HEK293T (cell line): ENCODE results near the gene CNDP1.

Experiments used
- CTCF ChIA-PET: fragments of 350-600 bp; formaldehyde crosslinking; extraction: SDS; loops from one replicate; lab custom pipeline; 2021; ENCODE audit warnings: antibody characterized with exemption, inconsistent platforms; lab: Yijun Ruan, JAX
- POLR2A ChIA-PET: fragments of 350-600 bp; formaldehyde crosslinking; extraction: SDS; loops from one replicate; lab custom pipeline; 2020; ENCODE audit warnings: antibody characterized with exemption, inconsistent platforms; lab: Yijun Ruan, JAX
- DNase-seq: peaks from one replicate; pipeline ENCODE4 v3.0.0; 2012; ENCODE audit warnings: mixed read lengths; ENCODE audit errors: extremely low spot score
- ARNT ChIP-seq: fragments of 450-650 bp; IDR thresholded peaks from 2 replicates; pipeline ENCODE4 v1.6.1; 2017; ENCODE audit warnings: mild to moderate bottlenecking
- BHLHE40 ChIP-seq: fragments of 450-650 bp; IDR thresholded peaks from 2 replicates; pipeline ENCODE4 v1.6.1; 2016; ENCODE audit warnings: mild to moderate bottlenecking, moderate library complexity, borderline replicate concordance
- CTBP1 ChIP-seq: fragments of 450-650 bp; IDR thresholded peaks from 2 replicates; pipeline ENCODE4 v1.6.1; 2016; ENCODE audit warnings: borderline replicate concordance
- ELF4 ChIP-seq: fragments of 450-650 bp; IDR thresholded peaks from 2 replicates; pipeline ENCODE4 v1.6.1; 2017; ENCODE audit warnings: antibody characterized with exemption
- FOXA1 ChIP-seq: fragments of 450-650 bp; IDR thresholded peaks from 2 replicates; pipeline ENCODE4 v1.6.1; 2016; ENCODE audit warnings: mild to moderate bottlenecking
- FOXK2 ChIP-seq: fragments of 450-650 bp; IDR thresholded peaks from 2 replicates; pipeline ENCODE4 v1.6.1; 2016; ENCODE audit warnings: mild to moderate bottlenecking
- FOXM1 ChIP-seq: fragments of 450-650 bp; IDR thresholded peaks from 2 replicates; pipeline ENCODE4 v1.6.1; 2017; ENCODE audit warnings: mild to moderate bottlenecking, borderline replicate concordance
- HDGF ChIP-seq: fragments of 450-650 bp; IDR thresholded peaks from 2 replicates; pipeline ENCODE4 v1.6.1; 2017; ENCODE audit warnings: antibody characterized with exemption, borderline replicate concordance
- L3MBTL2 ChIP-seq: fragments of 450-650 bp; conservative IDR thresholded peaks from 2 replicates; pipeline ENCODE4 v1.6.1; 2016; ENCODE audit warnings: mild to moderate bottlenecking
- LEF1 ChIP-seq: fragments of 450-650 bp; IDR thresholded peaks from 2 replicates; pipeline ENCODE4 v1.6.1; 2017; ENCODE audit warnings: mild to moderate bottlenecking, borderline replicate concordance
- NFRKB ChIP-seq: fragments of 450-650 bp; IDR thresholded peaks from 2 replicates; pipeline ENCODE4 v1.6.1; 2016; ENCODE audit warnings: mild to moderate bottlenecking, moderate library complexity
- PKNOX1 ChIP-seq: fragments of 450-650 bp; IDR thresholded peaks from 2 replicates; pipeline ENCODE4 v1.6.1; 2016
- SP1 ChIP-seq: fragments of 450-650 bp; IDR thresholded peaks from 2 replicates; pipeline ENCODE4 v1.6.1; 2017
- SUZ12 ChIP-seq: fragments of 450-650 bp; IDR thresholded peaks from 2 replicates; pipeline ENCODE4 v1.6.1; 2016; ENCODE audit warnings: mild to moderate bottlenecking
- TARDBP ChIP-seq: fragments of 450-650 bp; IDR thresholded peaks from 2 replicates; pipeline ENCODE4 v1.6.1; 2016
- ZNF384 ChIP-seq: fragments of 450-650 bp; IDR thresholded peaks from 2 replicates; pipeline ENCODE4 v1.6.1; 2016

CNDP1 gene

GRCh38 chr18:74512321-74513053 is 21.8 kb upstream of the CNDP1 start:
- CTCF ChIA-PET, result no interaction called here
- TF ChIP-seq FOXM1, result no peak
- no peak for TF ChIP-seq SP1
- TF ChIP-seq LEF1, result no peak
- no peak for TF ChIP-seq ARNT
- TF ChIP-seq ZNF384, result no peak
- TF ChIP-seq FOXA1, result no peak
- TF ChIP-seq PKNOX1, result no peak
- no peak for TF ChIP-seq BHLHE40
- no peak for TF ChIP-seq TARDBP
- no peak for TF ChIP-seq L3MBTL2
- no peak for TF ChIP-seq SUZ12
- TF ChIP-seq HDGF, result no peak
- no peak for TF ChIP-seq NFRKB
- no peak for TF ChIP-seq CTBP1
- POLR2A ChIA-PET, result no interaction called here
- DNase-seq, result no peak

DNA sequence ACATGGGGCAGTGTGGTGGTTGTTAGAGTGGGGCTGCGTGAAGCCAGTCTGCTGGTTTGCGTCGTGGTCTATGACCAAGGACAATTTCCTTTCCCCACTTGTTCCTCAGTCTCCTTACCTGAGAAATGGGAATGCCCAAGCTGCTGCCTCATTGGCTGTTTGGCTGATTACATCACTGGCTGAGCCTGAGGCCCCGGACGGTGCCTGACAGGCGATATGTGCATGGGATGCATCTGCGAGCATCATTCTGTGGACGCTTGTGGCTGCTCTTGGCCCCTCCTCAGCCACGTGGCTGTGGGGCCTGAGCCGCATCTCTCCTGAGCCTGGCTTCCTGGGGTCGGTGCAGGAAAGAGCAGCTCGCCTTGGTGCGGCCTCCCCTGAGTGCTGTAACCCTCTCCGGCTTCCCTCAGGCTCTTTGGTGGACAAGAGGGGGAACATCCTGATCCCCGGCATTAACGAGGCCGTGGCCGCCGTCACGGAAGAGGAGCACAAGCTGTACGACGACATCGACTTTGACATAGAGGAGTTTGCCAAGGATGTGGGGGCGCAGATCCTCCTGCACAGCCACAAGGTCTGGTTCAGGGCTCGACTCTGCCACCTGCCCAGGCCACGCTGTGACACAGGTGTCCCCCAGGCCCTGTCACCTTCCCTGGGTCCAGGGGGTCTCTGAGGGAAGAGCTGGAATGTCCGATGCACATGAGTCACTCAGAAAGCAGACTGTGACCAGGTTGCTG is 21.0 kb upstream of the CNDP1 start:
- POLR2A ChIA-PET, result no interaction called here
- no peak for DNase-seq
- CTCF ChIA-PET, result no interaction called here
- no peak for TF ChIP-seq FOXK2
- no peak for TF ChIP-seq ELF4
- no peak for TF ChIP-seq ZNF384
- no peak for TF ChIP-seq HDGF
- TF ChIP-seq FOXM1, result no peak
- TF ChIP-seq LEF1, result no peak
- no peak for TF ChIP-seq ARNT
- TF ChIP-seq PKNOX1, result no peak
- no peak for TF ChIP-seq NFRKB
- no peak for TF ChIP-seq SUZ12
- TF ChIP-seq FOXA1, result no peak
- TF ChIP-seq BHLHE40, result no peak
- TF ChIP-seq SP1, result no peak
- TF ChIP-seq CTBP1, result no peak
- no peak for TF ChIP-seq TARDBP
- TF ChIP-seq L3MBTL2, result no peak

- DNase-seq, result no peak
- TF ChIP-seq BHLHE40 (no peak), FOXA1 (no peak), PKNOX1 (no peak), TARDBP (no peak), ZNF384 (no peak), FOXK2 (no peak), NFRKB (no peak), L3MBTL2 (no peak), HDGF (no peak), SP1 (no peak), ELF4 (no peak), CTBP1 (no peak), SUZ12 (no peak), ARNT (no peak), FOXM1 (no peak)
- ChIA-PET CTCF (no interaction called here), POLR2A (no interaction called here)
These were observed 20.5 kb upstream of the CNDP1 start for GRCh38 chr18:74513883-74514205.

- no peak for DNase-seq
- CTCF ChIA-PET, result no interaction called here
- POLR2A ChIA-PET, result no interaction called here
- TF ChIP-seq ZNF384, result no peak
- TF ChIP-seq LEF1, result no peak
- TF ChIP-seq TARDBP, result no peak
- TF ChIP-seq ARNT, result no peak
- TF ChIP-seq FOXM1, result no peak
- no peak for TF ChIP-seq PKNOX1
- TF ChIP-seq CTBP1, result no peak
- no peak for TF ChIP-seq ELF4
- TF ChIP-seq FOXA1, result no peak
- TF ChIP-seq SP1, result no peak
- no peak for TF ChIP-seq SUZ12
- no peak for TF ChIP-seq BHLHE40
- TF ChIP-seq HDGF, result no peak
- TF ChIP-seq FOXK2, result no peak
- TF ChIP-seq L3MBTL2, result no peak
- no peak for TF ChIP-seq NFRKB
These were observed 19.3 kb upstream of the CNDP1 start for GRCh38 chr18:74514860-74515495.
